HG03460 (cell line): ENCODE results near the gene RTKN.
"Not testable (repeated sequence)": the region's sequence is repeated elsewhere in the genome, so short reads cannot be mapped to it uniquely, and the experiment has no call there.

Experiments
- ATAC-seq: cut with Tn5 transposase; IDR thresholded peaks from one replicate; pipeline ENCODE4 v1.9.1; 2021; ENCODE audit not compliant: unreplicated experiment

The RTKN gene

DNA sequence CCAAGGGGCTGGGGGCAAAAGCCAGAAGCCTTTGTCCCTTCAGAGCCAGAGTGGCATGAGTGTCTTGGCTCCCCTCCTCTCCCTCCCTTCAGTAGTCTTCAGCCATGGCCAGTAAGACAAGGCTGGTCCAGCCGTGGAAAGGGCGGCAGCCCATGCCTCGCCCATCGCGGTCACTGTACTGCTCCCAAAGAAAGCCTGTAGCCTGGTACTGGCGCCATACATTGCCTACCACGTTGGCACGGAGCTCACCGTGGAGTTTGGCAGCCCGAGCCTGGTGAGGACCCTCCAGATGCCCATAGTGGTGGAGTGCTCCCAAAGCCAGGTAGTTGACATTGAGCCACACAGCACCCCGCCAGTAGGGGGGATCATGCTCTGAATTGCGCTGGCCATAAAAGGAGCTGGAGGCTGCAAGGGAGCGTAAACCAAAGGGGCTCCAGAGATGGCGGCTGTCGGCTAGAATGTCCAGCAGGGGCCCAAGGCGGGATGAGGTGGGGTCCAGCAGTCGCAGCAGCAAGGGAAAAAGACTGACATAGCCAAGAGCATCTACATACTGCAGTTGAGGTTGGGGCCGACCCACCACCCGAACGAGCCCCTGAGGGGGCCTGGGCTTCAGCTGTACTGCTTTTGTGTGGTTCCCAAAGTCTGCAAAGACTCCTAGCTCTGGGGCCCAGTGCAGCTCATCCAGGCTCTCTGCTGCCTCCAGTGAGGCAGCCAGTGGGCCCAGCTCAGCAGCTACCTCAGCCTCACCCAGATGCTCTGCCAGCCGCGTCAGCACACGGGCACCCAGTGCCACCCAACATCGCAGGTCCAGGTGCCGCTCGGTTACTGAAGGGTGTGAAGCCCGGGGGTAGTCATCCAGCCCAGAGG is 19.7 kb upstream of the RTKN start:
- no peak for ATAC-seq

DNA sequence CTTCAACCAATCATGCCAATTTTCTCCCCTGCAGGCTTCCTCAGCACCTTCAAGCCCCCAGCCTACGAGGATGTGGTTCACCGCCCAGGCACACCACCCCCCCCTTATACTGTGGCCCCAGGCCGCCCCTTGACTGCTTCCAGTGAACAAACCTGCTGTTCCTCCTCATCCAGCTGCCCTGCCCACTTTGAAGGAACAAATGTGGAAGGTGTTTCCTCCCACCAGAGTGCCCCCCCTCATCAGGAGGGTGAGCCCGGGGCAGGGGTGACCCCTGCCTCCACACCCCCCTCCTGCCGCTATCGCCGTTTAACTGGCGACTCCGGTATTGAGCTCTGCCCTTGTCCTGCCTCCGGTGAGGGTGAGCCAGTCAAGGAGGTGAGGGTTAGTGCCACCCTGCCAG is 18.4 kb upstream of the RTKN start:
- not testable (repeated sequence) for ATAC-seq

DNA sequence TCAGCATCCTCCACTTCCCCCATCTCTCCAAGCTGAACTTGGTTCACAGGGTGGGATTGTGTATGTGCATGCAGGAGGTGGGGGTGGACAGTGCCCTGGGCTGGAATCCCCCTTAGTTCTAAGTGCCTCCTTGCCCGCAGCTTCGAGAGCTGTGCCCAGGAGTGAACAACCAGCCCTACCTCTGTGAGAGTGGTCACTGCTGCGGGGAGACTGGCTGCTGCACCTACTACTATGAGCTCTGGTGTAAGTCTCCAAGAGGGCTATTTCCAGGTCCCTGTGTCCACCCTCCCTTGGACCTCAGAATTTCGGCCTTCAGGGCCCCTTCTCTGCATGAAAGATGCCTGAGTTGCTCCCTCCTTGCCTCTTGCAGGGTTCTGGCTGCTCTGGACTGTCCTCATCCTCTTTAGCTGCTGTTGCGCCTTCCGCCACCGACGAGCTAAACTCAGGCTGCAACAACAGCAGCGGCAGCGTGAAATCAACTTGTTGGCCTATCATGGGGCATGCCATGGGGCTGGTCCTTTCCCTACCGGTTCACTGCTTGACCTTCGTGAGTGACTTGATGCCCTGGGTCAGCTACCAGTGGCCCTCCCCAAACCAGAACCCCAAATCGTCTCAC is 17.9 kb upstream of the RTKN start:
- ATAC-seq: not testable (repeated sequence)

DNA sequence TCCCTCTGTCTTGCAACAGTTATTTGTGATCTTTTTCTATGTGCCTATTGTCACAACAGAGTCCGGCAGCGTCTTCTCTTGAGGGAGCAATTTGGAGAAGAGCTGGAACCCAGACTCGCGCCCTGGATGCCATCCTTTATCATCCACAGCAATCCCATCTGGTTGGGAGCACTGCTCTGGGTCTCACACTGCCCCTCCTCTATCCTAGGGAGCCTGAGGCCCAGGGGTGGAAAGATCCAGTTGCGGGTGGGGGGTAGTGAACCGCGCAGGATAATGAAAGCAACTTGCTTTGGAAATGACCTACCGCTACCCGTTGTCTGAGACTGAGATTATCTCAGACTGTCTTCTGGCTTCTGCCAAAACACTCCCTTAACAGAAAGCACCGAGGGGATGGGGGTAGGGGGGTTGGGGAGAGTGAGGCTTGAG is 17.2 kb upstream of the RTKN start:
- ATAC-seq: no peak

DNA sequence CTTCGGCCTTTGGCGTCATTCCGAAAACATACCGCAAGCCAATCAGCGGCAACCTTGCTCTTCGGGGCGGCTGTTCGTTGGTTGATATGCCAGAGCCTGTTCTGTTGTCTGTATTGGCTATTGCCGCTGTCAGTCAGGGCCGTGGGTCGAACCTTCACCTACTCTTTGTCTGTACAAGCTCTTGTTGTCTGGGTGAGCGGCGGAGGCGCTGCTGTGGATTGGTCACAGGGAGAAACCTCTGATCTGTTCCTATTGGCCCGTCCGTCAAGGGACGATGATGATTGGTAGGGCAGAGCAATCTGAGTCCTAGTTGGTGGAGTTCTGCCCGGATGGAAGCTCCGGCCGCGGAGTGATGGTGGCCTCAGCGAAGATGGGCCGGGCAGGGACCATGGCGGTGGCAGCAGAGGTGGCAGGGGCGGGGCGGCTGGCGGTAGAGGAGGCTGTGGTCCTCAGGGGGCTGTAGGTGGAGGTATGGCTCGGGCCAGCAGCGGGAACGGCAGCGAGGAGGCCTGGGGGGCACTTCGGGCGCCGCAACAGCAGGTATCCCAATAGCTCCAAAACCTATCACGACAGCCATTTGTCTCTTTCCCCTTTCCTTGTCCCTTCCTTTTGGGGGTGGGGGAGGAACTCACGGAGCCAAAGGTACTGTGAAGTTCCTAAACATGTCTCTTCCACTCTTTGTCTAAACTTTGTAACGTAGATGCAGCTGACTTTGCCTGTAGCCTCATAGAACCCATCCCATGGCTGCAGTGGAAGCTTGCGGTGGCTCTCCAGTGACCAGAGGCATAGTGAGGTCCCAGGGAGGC is 16.6 kb upstream of the RTKN start, which contains the start of gene WBP1:
TSS of gene WBP1 (plus strand) at position 307 of the 806 bp plus-strand sequence. CDS start at position 472, 165 bp downstream.
- ATAC-seq: peak; percentile 81

DNA sequence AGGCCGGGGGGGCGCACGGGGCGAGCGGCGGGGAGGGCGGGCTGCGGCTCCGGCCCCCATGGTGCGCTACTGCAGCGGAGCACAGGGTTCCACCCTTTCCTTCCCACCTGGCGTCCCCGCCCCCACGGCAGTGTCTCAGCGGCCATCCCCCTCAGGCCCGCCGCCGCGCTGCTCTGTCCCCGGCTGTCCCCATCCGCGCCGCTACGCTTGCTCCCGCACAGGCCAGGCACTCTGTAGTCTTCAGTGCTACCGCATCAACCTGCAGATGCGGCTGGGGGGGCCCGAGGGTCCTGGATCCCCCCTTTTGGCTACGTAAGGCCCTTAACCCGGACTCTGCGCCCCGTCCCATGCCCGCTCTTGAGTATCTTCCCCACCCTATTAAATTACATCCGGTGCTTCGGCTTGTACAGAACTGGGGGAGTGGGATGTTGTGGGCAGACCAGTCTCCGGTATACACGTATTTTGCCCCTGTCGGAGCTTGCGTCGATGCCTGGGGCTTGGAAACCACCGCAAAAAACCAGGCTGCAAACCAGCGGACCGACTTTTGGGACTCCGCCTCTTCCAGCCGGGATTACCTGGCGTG is 15.9 kb upstream of the RTKN start:
- ATAC-seq: peak; percentile 37

DNA sequence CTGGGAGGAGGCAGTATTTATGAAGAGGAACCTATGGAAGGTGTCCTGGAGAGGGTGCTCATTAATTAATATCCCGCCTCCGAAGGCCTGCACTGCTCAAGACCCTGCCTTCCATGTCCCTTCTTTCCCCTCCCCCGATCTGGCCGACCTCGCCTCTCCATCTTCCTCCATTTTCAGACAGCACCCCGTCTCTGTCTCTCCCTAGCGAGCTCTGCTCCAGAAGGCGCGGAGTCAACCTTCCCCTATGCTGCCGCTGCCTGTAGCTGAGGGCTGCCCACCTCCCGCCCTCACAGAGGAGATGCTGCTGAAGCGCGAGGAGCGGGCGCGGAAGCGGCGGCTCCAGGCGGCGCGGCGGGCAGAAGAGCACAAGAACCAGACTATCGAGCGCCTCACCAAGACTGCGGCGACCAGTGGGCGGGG is 15.4 kb upstream of the RTKN start:
- ATAC-seq: no peak

DNA sequence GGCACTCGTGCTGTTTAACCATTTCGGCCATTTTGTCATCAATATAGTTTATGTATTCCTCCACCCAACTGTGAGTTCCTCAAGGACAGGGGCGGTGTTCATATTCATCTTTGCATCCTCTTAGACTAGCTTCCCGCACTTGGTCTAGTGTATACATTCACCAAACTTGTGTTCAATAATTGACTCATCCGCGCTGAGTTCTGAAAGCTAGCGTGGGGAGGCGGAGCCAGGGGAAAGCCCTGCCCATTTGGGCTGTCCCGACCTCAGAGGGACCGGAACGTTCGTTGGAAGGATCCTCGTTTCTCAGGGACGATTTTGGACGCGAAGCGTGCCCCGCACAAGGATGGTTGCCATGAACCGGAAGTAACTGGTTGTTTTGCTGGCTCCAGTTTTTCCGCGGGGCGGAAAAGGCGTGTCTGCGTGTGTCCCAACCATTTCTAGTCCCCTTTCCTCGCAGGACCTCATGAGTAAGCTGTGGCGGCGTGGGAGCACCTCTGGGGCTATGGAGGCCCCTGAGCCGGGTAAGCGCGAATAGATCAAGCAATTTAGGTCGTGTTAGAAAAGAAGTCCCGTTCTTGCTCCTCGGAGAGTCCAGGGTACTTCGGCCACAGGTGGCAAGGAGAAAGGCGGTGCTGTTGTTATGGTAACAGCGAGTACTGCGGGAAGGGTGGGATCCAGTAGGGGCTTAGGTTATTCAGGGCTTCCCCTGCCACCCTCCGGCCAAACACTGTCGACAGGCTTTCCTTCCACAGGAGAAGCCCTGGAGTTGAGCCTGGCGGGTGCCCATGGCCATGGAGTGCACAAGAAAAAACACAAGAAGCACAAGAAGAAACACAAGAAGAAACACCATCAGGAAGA is 13.1 kb upstream of the RTKN start, which contains the start of gene INO80B:
TSS of gene INO80B (plus strand) at position 434 of the 858 bp plus-strand sequence. CDS start at position 464, 30 bp downstream.
- peak; percentile 39 for ATAC-seq

DNA sequence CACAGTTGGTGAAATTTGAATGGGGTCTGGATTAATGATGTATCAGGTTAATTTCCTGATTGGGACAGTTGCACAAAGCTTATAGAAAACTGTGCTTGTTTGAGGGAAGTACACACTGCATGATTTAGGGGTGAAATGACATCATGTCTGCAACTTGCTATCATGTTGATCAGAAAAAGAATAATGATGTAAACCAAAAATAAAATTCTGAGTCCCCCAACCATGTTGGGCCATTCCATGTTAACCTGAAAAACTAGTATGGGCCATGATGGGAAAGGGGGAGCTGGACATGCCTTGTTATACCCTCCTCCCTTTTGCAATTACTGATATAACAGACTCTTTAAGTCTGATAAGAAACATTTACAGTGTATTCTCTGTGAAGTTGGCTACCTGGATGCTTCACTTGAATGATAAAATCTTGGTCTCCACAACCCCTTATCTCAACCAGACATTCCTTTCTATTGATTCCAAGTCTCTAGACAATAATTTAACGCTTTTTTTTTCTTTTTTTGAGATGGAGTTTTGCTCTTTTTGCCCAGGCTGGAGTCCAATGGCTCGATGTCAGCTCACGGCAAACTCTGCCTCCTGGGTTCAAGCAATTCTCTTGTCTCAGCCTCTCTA is 8.9 kb upstream of the RTKN start:
- ATAC-seq: no peak

DNA sequence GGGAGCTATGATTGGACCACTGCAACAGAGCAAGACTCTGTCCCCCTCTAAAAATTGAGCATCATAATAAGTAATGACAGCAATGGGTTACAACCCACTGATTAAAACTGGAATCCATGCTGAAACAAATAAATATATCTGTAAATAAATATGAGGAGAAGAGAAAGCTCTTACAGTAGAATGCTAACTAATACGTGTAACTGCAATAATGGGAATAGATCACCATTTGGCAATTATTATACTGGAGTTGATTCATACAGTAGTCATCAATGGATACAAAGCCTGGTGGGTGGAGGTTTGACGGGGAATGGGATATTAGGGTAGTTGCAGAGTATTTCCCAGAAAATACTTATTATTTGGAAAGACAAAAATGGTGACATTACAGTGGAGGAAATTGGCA is 7.0 kb upstream of the RTKN start:
- ATAC-seq: no peak

DNA sequence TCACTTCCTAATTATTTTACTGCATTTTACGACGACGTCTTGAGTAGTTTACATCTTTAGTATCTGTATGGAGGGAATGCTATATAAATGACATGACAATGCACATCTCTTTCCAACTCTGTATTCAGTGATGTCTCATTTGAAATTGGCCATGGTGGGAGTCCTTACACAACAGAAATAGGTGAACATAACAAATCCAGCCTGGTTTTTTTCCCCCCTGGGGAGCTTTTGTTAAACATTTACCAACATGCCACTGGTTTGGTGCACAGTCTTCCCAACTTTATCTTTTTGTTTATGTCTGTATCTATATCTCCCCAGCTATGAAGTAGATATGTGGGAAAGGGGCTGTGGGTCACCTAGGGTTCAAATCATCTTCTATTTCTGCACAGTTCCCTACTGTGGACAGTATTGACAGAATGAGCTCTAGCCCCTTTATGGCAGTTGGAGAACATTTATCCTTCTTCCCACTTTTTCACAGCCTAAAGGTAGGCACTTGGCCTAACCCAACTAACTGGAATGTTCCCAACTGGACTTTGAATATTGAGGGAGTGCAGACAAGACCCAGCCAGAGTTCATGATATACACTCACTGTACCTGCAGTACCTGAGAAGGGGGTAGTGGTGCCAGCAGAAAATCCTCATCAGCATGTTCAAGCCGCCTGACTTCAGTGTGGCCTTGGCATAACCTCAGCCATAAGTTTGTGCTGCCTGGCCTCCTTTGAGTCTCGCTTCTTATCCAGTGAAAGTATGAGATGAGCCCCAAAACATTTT is 5.7 kb upstream of the RTKN start:
- ATAC-seq: no peak

DNA sequence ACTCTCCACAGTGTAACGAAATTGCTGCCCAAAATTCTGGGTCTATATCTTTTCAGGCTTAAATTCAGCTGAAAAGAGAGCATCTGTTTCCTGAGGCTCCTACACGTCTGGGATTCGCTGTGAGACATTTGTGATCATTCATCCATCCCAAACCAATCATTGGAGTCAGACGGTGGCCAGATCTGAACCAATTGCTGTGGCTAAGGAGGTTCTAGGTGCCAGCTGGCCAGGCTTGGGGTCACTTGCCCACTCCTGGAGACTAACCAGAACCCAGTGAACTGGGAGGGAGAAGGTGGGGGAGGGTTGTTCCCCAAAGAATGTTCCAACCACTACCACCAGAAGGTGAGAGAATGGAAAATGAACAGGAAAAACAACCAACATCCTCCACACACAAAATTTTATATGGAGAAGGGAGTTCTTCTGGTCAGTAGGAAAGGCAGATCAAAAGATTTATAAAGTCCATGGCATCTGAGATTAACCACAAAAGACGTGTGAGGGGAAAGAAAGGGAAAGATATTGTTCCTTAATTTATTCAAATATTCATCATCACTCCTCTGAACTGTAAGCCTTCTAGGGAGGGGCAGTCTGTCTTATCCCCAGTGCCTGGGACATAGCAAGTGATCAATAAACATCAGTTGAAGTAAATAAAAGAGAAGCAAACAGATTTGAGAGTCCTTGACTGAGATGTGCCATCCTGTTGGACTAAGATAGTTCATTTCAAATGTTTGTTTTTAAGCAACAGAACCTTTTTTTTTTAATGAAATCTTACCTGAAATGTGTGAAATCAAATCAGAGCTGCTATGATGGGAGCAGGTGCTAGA is 3.0 kb upstream of the RTKN start:
- no peak for ATAC-seq

DNA sequence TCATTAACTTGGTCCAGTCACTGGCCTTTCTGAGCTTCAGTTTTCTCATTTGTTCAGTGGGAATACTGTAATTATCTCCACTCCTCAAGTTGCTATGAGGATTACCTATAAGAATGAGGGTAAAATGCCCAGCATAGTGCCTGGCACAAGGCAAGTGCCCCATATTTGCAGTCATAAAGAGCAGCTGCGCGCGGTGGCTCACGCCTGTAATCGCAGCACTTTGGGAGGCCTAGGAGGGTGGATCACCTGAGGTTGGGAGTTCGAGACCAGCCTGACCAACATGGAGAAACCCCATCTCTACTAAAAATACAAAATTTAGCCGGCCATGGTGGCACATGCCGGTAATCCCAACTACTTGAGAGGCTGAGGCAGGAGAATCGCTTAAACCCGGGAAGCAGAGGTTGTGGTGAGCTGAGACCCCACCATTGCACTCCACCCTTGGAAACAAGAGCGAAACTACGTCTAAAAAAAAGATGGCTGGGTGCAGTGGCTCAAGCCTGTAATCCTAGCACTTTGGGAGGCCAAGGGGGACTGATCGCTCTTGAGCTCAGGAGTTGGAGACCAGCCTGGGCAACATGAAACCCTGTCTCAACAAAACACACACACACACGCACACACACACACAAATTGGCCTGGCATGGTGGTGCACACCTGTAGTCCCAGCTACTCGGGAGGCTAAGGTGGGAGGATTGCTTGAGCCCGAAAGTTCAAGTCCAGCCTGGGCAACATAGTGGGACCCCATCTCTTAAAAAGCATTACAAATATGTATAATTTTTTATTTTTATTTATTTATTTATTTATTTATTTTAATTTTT is 953 bp upstream of the RTKN start:
- not testable (repeated sequence) for ATAC-seq

DNA sequence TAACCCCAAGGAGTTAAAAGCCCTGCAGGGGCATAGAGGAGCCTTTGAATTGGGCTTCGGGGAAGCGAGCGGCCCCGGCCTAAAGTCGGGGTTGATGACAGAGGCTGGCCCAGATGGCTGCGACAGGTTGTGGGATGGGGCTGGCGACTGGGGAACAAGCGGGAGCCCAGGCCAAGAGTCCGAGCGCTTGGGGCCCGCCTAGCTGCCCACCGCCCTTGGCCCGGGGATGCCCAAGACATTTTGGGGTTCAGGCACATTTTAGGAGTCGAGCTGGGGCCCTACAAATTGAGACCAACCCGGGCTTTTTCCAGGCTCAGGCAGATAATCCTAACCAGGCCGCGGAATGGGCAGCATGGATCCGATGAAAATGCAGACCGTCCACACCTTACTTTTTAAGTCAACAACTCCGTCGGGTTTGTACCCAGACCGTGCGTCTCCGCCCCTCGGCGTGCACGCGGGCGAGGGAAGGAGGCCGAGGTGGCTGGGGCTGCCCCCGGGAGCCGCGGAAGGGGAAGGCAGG is 507 bp downstream of the RTKN start:
- ATAC-seq: peak; percentile 22

DNA sequence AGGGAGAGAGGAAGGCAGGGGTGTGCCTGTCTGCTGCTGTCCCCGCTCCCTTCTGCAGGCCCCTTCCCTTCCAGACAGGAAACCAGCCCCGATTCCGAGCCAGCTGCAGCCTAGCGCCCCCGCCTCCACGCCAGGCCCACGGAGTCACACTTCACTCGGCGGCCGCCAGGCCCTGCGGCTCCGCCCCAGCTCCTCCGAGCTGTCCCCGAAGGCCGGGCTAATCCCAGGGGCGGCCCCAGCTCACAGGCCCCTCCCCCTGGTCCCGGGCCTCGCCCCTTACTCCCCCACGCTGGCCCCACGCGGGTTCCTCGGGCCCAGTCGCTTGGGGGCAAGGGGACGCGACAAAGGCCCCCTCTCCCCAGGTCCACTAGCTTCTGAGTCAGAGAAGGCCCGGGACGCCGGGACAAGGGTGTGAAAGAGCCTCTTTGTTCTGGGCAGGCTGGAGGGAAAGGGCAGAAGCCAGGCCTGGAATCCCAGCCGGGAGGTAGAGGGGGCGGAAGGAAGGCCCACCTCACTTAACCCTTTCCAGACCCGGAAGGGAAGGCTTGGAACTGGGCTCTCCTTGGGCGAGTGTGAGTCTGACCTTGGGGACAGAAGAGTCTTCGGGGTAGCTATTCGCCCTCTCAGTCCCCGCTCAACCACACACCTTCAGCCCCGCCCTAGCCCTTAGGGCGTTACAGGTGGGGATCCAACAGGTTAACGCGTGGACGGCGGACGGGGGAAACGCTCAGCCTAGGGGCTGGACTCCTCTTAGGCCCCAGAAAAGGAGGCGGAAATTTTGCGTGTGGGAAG is 1.2 kb downstream of the RTKN start:
- ATAC-seq: peak; percentile 75

DNA sequence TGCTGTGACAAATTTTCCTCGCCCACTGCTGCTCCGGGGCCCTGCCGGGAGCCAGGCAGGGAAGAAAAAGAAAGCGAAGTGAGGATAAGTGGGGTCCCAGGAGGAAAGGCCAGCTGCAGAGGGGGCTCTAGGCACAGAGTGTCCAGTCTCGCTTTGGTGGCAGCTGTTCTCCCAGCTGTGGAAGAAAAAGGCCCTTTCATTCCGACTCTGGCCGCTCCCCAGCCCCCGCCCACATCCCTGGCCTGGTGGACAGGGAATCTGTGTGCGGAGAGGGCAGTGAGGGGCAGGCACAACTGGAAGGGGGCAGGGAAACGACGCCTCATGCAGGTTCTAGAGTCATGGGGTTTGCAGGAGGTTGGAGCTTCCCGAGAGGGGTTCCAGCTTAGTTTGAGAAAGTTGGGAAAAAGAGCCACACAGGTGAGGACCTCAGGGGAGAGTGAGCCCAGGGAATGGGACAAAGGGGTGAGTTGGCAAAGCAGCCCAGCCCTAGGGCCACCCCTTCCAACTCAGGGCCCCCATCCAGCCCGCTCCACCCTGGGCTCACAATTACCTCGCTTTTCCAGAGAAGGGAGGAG is 1.8 kb downstream of the RTKN start:
- ATAC-seq: no peak
